GM12878 (cell line): ENCODE measurements around the gene GLE1. TPM values are rescaled to one million over a fixed set of nuclear protein-coding genes. Genes with fewer than 3 reads are reported as not detected.

Source experiments
- CBX5 ChIP-seq: sonication (generic); IDR thresholded peaks from 2 replicates; pipeline ENCODE4 v1.6.1; 2016; ENCODE audit warnings: low read depth, moderate library complexity, mild to moderate bottlenecking, inconsistent platforms
- CUX1 ChIP-seq: IDR thresholded peaks from 2 replicates; pipeline ENCODE4 v1.6.1; 2012; ENCODE audit warnings: improper control_type of control experiment, low read depth, low read length; ENCODE audit not compliant: insufficient replicate concordance
- DPF2 ChIP-seq: fragments of 450-650 bp; IDR thresholded peaks from 2 replicates; pipeline ENCODE4 v1.6.1; 2017; ENCODE audit warnings: mild to moderate bottlenecking
- E4F1 ChIP-seq: fragments of 450-650 bp; IDR thresholded peaks from 2 replicates; pipeline ENCODE4 v1.6.1; 2018; ENCODE audit warnings: borderline replicate concordance, mild to moderate bottlenecking; ENCODE audit not compliant: partially characterized antibody
- EED ChIP-seq: sonication (generic); IDR thresholded peaks from 2 replicates; pipeline ENCODE4 v1.6.1; 2016; ENCODE audit warnings: antibody characterized with exemption, low read depth
- GATAD2B ChIP-seq: fragments of 450-650 bp; conservative IDR thresholded peaks from 2 replicates; pipeline ENCODE4 v1.6.1; 2017; ENCODE audit warnings: low read depth, mild to moderate bottlenecking, moderate library complexity
- JUND ChIP-seq: IDR thresholded peaks from 2 replicates; pipeline ENCODE4 v1.6.1; 2012; ENCODE audit warnings: low read depth, mild to moderate bottlenecking, low read length, improper control_type of control experiment, moderate library complexity
- KDM1A ChIP-seq: fragments of 200-600 bp; sonication (generic); IDR thresholded peaks from 2 replicates; pipeline ENCODE4 v1.6.1; 2016; ENCODE audit warnings: borderline replicate concordance
- MEF2A ChIP-seq: IDR thresholded peaks from 2 replicates; pipeline ENCODE4 v1.6.1; 2011; ENCODE audit warnings: low read depth, mild to moderate bottlenecking, low read length, moderate library complexity; ENCODE audit not compliant: insufficient read depth
- NBN ChIP-seq: fragments of 450-650 bp; IDR thresholded peaks from 2 replicates; pipeline ENCODE4 v1.6.1; 2016
- NFYB ChIP-seq: IDR thresholded peaks from 2 replicates; pipeline ENCODE4 v1.6.1; 2011; ENCODE audit warnings: low read depth, mild to moderate bottlenecking, low read length, improper control_type of control experiment, moderate library complexity; ENCODE audit not compliant: insufficient read depth
- NR2F1 ChIP-seq: fragments of 450-650 bp; conservative IDR thresholded peaks from 2 replicates; pipeline ENCODE4 v1.6.1; 2017; ENCODE audit warnings: mild to moderate bottlenecking
- PKNOX1 ChIP-seq: fragments of 450-650 bp; IDR thresholded peaks from 2 replicates; pipeline ENCODE4 v1.6.1; 2016; ENCODE audit warnings: mild to moderate bottlenecking
- RB1 ChIP-seq: fragments of 450-650 bp; formaldehyde crosslinking; IDR thresholded peaks from 2 replicates; pipeline ENCODE4 v1.6.1; 2017; ENCODE audit warnings: mild to moderate bottlenecking, borderline replicate concordance
- SMAD1 ChIP-seq: fragments of 450-650 bp; IDR thresholded peaks from 2 replicates; pipeline ENCODE4 v1.6.1; 2018; ENCODE audit warnings: mild to moderate bottlenecking, low read depth; ENCODE audit not compliant: partially characterized antibody
- STAT1 ChIP-seq: fragments of 450-650 bp; conservative IDR thresholded peaks from 2 replicates; pipeline ENCODE4 v1.6.1; 2014; ENCODE audit warnings: antibody characterized with exemption, mild to moderate bottlenecking
- TBL1XR1 ChIP-seq: IDR thresholded peaks from 2 replicates; pipeline ENCODE4 v1.6.1; 2012; ENCODE audit warnings: low read depth, low read length, improper control_type of control experiment
- TCF12 ChIP-seq: IDR thresholded peaks from 2 replicates; pipeline ENCODE4 v1.6.1; 2011; ENCODE audit warnings: low read depth, mild to moderate bottlenecking, low read length
- TCF3 ChIP-seq: IDR thresholded peaks from 2 replicates; pipeline ENCODE4 v1.6.1; 2012; ENCODE audit warnings: low read depth, mild to moderate bottlenecking, low read length, borderline replicate concordance; ENCODE audit not compliant: insufficient read depth
- TCF7 ChIP-seq: IDR thresholded peaks from 2 replicates; pipeline ENCODE4 v1.6.1; 2014; ENCODE audit warnings: antibody characterized with exemption, borderline replicate concordance
- YBX1 ChIP-seq: fragments of 450-650 bp; IDR thresholded peaks from 2 replicates; pipeline ENCODE4 v1.6.1; 2016; ENCODE audit warnings: antibody characterized with exemption
- ZNF274 ChIP-seq: IDR thresholded peaks from one replicate; pipeline ENCODE4 v1.8.0; 2011; ENCODE audit not compliant: insufficient read length, insufficient read depth
- polyA plus RNA-seq, 11 experiments: library from polyadenylated mRNA; depleted of rRNA in 4 of 11; unstranded in 6 of 11; stranded (reverse) in 5 of 11; fragments of >200 nt; fragmentation: Nextera tagmentation in 4 of 11; fragmentation: Illumina TruSeq in 1 of 11; extraction: Ambion mirVana in 4 of 11; extraction: Trizol in 1 of 11; gene quantifications; 1 replicate in 1 of 11; 2 replicates in 10 of 11; pipeline versions ENCODE4 v1.2.1 to v1.2.3, GENCODE V29; 2011 to 2016; ENCODE audit warnings: inconsistent platforms in 2 of 11, missing spikeins in 2 of 11, low read depth in 1 of 11
- total RNA-seq, 4 experiments: library from RNA; depleted of rRNA in 3 of 4; stranded (reverse); fragments of >200 nt in 3 of 4; fragmentation: Illumina TruSeq in 1 of 4; extraction: Trizol in 1 of 4; gene quantifications; 2 replicates each; pipeline versions ENCODE4 v1.2.1 to v1.2.3, GENCODE V29; 2013 to 2021

The GLE1 gene
- total and polyA plus RNA-seq, 10 of the 15 experiments (the other 5 are each of a cell fraction or from before 2014, with no cell fraction given), result 17.4 to 52.0 (median 37.7) TPM

GRCh38 chr9:128558431-128559310, 54.2 kb downstream of the GLE1 start (continued):
- TF ChIP-seq NFYB, result peak; percentile 75
- TF ChIP-seq NR2F1, result peak; percentile 44; the same call in 1 of the 2 replicates
- TF ChIP-seq TCF3, result no peak
- TF ChIP-seq ZNF274, result no peak
- TF ChIP-seq STAT1, result 0 out of 2 replicates have a peak, but pooled peaks have one; percentile 27
- no peak for TF ChIP-seq E4F1
- no peak for TF ChIP-seq CUX1
- no peak for TF ChIP-seq GATAD2B
- TF ChIP-seq TBL1XR1, result peak; percentile 57; the same call in 1 of the 2 replicates
- TF ChIP-seq NBN, result 0 out of 2 replicates have a peak, but pooled peaks have one; percentile 77
- TF ChIP-seq SMAD1, result peak; percentile 87
- peak; percentile 63 for TF ChIP-seq DPF2
- no peak for TF ChIP-seq MEF2A
- TF ChIP-seq TCF7, result no peak; the same call in 1 of the 2 replicates
- 0 out of 2 replicates have a peak, but pooled peaks have one; percentile 39 for TF ChIP-seq RB1
- peak; percentile 73 for TF ChIP-seq JUND
- no peak for TF ChIP-seq CBX5
- no peak for TF ChIP-seq YBX1
- TF ChIP-seq KDM1A, result no peak
- peak; percentile 61 for TF ChIP-seq PKNOX1
- TF ChIP-seq EED, result peak; percentile 27; the same call in 1 of the 2 replicates
- 0 out of 2 replicates have a peak, but pooled peaks have one; percentile 18 for TF ChIP-seq TCF12
